ENCODE measurements around the gene CCDC136.
A peak's percentile ranks its signal among the peaks of the same experiment; 100 is the strongest.

CCDC136 gene

DNA sequence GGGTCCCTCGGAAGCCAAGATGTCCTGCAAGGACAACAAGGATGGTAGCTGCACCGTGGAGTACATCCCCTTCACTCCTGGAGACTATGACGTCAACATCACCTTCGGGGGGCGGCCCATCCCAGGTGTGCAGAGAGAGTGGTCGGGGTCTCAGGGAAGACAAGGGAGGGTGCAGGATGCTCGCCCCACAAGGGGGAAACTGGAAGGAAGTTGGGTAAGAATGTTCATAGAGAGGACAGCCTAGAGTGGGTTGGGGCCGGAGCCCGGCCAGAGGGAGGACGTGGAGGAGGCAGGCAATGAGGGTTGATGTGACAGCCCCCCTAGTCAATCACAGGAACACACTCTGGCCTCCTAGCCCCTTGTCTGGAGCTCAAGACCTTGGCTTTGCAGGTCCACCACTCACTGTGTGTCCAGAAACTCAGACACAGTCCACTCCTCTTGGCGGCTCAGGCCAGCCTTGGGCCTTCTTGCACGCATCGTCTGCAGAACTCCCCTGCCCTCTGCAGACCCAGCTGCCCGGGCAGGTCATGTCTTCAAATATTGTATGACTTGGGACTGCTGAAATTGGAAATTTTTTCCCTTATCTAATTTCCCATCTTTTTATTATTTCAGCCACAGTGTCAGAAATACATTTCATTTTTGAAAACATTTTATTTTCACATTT, 55.1 kb downstream of the CCDC136 start:
- no peak for DNase-seq

DNA sequence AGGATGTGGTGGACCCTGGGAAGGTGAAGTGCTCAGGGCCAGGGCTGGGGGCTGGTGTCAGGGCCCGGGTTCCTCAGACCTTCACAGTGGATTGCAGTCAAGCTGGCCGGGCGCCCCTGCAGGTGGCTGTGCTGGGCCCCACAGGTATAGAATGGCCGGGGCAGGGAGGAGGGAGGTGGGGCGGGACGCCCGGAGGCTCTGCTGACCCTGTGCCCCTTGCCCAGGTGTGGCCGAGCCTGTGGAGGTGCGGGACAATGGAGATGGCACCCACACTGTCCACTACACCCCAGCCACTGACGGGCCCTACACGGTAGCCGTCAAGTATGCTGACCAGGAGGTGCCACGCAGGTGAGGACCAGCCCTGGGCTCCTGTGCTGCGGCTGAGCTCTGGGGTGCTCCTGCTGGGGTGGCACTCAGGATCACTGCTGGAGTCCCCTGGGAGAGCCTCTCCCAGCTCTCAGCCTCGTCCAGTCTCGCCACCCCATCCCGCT, 56.0 kb downstream of the CCDC136 start:
- DNase-seq: no peak

DNA sequence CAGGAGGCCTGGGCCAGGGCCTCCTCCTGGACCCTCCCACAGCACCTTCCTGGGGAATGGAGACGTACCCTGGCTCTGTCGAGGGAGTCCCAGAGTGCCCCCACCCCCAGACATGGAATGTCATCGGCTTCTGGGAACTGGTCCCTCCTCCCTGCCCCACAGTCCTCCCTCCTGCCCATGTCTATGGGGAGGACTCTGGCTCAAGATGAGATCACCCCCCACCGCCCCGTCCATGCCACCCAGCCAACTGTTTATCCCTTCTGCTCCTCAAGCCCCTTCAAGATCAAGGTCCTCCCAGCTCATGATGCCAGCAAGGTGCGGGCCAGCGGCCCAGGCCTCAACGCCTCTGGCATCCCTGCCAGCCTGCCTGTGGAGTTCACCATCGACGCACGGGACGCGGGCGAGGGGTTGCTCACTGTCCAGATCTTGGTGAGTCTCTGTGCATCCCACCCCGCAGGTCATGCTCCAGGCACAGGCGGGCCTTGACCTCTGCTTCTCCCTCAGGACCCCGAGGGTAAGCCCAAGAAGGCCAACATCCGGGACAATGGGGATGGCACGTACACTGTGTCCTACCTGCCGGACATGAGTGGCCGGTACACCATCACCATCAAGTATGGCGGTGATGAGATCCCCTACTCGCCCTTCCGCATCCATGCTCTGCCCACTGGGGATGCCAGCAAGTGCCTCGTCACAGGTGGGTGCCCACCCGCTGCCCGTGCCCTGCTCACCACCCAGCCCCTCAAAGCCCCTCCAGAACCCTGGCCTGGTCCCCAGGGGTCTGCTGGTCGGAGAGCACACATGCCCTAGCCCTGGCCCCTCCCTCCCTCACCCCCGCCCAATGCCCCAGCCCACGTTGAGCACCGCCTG, 56.8 kb downstream of the CCDC136 start:
- DNase-seq: no peak

DNA sequence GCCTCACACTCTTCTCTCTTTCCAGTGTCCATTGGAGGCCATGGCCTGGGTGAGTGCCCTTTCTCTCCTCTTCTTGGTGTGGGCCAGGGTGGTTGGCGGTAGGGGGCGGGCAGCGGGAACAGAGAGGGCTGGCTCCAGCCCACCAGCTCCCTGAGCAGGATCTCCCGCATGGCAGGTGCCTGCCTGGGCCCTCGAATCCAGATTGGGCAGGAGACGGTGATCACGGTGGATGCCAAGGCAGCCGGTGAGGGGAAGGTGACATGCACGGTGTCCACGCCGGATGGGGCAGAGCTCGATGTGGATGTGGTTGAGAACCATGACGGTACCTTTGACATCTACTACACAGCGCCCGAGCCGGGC, 57.4 kb downstream of the CCDC136 start:
- no peak for DNase-seq

DNA sequence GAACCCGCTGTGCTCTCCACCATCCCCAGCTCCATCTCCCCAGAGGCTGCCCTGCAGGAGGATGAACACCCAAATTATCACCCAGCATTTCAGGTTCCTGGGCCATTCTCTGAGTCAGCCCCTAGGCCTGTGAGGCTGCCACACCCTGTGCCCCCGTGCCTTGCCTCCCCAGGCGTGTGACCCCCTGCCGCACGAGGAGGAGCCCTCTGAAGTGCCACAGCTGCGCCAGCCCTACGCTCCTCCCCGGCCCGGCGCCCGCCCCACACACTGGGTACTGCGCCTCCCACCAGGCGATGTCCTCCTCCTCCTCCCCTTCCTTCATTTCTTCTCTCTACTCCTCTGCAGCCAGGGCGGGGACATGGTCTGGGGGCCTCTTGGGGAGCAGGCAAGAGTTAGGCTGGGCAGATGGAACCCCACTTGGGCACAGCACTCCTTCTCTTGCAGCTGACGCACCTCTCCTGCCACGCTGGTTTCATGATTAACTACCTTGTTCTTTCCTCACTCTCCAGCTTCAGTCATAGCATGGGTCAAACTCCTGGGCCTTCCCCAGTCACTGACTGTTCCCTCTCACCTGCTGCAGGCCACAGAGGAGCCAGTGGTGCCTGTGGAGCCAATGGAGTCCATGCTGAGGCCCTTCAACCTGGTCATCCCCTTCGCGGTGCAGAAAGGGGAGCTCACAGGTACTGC, 58.2 kb downstream of the CCDC136 start:
- DNase-seq: no peak

DNA sequence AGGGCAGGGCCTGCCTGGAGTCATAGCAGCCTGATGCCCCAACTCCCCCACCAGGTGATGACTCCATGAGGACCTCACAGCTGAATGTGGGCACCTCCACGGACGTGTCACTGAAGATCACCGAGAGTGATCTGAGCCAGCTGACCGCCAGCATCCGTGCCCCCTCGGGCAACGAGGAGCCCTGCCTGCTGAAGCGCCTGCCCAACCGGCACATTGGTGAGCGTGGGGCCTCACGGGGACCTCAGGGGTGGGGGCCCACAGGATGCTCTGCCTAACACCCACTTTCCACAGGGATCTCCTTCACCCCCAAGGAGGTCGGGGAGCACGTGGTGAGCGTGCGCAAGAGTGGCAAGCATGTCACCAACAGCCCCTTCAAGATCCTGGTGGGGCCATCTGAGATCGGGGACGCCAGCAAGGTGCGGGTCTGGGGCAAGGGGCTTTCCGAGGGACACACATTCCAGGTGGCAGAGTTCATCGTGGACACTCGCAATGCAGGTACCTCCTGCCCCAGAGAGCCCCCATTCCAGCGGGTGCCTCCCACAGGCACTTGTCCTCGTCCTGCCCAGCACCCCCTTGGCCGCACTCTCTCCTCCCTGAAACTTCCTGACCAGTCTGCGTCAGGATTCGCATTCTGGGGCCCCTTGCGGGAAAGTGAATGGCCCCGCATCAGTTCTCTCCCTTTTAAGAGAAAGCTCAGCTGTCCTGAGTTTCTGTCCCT, 60.9 kb downstream of the CCDC136 start:
- DNase-seq: no peak

DNA sequence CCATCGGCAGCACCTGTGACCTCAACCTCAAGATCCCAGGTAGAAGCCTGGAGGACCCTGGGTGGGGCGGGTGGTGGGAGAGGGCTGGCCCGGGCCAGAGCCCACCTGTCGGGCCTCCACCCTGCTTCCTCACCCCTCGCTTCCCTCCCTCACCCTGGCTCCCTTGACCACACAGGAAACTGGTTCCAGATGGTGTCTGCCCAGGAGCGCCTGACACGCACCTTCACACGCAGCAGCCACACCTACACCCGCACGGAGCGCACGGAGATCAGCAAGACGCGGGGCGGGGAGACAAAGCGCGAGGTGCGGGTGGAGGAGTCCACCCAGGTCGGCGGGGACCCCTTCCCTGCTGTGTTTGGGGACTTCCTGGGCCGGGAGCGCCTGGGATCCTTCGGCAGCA, 62.0 kb downstream of the CCDC136 start:
- DNase-seq: no peak

DNA sequence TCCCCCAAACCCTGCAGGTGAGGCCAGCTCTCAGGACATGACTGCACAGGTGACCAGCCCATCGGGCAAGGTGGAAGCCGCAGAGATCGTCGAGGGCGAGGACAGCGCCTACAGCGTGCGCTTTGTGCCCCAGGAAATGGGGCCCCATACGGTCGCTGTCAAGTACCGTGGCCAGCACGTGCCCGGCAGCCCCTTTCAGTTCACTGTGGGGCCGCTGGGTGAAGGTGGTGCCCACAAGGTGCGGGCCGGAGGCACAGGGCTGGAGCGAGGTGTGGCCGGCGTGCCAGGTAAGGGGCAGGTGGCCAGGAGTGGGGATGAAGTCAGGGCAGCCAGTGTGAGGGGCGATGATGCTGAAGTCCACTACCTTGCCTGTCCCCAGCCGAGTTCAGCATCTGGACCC, 62.6 kb downstream of the CCDC136 start:
- no peak for DNase-seq

DNA sequence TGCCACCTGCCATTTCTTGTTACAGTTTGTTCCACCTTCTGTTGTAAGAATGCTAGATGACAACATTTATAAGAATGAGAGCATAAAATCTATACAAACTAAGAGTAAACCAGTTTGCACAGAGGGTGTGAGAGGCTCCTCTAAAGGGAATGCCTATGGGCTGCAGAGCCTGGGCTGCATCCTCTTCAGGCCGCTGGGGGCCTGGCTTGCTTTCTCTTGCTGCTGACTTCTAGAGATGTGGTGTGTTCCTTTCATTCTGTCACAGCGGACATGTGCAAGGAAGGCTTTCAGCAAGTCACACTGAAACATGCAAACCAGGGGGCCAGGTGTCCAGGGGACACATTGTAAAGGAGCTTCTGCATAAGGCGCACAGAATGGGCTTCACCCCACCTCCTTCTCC, 63.8 kb downstream of the CCDC136 start:
- DNase-seq: no peak

DNA sequence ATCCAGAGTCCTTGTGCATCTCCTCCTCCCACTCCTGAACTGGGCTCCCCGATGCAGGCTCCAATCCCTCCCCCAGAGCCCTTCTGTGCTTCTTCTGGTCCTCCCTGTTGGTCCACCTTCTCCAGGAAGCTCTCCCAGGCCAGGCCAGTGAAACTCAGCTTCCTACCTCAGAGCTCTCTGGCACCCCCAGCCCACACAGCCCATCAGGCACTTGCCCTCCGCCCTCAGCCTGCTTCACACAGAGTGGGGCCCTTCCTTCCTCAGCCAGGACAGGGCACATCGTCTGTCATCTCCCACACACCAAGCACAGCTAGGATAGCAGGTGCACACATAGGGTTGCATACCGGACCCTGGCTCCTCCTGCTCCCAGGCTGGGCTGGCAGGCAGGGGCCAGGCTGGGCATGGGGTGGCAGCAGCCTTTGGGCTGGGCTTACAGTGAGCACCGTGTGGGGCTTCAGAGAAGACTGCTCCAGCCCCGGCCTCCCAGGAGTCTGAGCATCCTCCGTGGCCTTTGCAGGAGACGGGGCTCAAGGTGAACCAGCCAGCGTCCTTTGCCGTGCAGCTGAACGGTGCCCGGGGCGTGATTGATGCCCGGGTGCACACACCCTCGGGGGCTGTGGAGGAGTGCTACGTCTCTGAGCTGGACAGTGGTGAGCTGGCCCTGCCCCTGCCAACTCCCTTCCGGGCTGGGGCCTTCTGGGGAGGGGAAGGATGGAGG, 64.4 kb downstream of the CCDC136 start:
- DNase-seq: no peak

DNA sequence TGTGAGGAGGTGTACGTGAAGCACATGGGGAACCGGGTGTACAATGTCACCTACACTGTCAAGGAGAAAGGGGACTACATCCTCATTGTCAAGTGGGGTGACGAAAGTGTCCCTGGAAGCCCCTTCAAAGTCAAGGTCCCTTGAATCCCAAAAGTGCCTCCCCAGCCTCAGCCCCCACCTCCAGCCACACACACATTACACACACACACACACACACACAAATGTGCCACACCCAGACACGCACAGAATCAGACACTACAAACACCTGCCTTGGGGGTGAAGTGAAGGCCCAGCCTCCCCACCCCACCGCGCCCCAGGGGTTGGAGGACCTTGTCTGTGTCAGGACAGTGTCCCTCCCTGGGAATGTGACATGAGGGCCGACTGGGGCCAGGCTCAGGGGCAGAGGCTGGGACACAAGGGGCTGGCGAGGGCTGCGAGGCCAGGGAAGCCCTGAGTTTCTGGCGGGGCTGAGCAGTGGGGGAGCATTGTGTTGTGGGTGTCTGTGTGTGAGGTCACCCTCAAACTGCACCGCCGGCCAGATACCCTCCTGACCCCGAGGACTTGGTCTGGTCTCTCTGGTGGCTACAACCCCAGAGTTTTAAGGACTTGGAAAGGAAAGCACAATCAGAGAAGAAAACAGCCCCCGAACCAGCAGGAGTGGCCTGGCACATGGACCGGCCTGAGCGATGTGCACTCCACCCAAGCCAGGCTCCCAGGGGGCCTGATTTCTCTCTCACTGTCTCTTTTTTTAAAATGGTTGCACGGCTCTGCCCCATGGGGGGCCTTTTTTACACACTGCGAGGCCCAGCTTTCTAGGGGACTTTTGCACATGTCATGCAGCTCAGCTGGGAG, 66.8 kb downstream of the CCDC136 start:
- DNase-seq: no peak

DNA sequence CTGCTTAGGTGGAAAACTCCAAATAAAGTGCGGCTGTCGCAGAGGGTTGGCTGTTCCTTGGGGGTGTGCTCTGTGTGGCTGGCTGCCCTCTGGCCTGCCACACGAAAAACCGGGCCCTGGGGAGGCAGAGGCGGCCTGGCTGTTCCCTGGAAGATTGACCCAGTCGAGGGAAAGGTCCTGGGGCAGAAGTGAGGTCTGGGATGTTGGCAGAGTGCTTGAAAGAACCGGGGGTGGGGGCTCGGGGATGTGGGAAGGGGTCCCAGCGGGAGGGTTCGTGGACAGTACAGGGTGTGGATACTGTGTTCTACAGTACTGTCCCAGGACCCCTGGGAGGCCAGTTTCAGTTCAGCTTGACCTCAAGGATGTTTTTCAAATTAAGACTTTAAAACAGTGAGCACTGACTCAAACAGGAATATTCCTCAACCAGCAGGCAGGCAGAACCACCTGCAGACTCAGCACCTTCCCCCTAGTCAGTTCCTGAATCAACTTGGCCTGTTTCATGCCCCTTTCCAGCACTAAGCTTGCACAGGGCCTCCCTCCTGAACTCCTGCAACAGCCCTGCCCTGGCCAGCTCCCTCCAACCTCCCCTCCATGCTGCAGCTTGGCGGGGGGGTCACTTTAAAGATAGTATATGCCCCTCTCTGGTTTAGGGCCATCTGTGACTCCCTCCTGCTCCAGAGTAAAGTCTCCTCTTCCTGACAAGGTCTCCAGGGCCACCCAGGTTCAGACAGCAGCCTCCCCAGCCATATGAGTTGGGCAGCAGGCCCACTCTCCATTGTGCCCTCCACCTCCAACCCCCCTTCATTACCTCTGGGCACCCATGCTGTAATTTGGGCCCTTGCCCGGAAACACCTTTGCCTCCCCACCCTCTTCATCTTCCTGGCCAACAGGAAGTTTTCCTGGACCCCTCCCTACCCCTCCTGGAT, 67.7 kb downstream of the CCDC136 start:
- DNase-seq: no peak

DNA sequence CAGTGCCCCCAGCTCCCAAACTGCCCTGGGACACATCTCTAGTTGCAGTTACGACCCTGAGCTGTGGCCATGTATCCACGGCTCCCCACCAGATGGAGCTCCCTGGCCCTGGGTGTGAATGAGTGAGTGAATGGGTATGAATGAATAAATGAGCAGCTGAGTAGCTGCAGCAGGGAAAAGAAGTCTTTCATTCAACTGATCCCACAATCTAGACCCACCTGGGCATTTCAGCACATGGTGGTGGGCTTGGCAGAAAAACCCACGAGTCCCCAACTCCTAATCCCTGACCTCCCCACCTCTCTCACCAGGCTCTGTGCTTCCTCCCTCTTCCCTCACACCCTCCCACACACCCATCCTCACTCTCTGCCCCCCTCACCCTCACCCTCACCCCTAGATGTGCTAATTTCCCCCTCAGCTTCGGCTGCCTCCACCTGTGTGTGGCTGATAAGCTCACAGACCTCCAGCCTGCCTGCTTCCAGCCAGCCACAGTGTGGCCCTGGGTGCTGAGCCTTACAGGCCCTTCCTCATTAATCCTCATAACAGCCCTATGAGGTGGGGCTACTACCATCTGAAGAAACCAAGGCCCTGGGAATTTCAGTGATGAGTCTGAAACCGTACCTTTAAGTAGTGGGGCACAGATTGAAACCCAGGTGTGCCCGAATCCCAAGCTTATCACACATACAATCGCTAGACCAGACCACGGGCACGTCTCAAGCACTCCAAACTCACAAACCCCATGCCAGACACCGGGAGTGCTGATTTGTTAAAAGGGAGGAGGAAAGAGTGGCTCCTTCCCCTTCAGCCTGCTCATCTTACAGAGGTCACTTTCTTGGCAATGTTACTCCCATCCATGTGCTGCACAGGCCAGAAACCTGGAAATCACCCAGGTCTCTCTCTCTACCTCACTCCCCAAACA, 68.6 kb downstream of the CCDC136 start:
- no peak for DNase-seq

DNA sequence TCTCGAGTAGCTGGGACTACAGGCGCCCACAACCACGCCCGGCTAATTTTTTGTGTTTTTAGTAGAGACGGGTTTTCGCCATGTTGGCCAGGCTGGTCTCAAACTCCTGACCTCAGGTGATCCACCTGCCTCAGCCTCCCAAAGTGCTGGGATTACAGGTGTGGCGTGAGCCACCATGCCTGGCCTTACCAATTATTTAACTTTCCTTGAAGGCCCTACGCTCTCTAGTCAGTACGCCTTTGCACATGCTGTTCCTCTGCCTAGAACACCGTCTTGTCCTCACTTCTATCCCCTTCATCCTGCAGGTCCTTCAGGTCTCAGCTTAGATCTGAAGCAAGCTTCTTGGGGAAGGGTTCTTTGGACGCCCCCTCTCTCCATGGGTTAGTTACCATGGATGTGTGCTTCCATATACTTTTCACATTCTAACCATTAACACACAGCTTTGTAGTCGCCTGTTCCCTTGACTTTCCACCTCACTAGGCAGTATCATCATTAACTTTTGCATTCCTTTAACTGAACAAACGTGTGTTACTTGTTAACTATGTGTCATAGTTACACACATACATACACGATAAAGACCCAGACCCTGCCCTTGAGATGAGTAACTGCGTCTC, 70.3 kb downstream of the CCDC136 start:
- no peak for DNase-seq

DNA sequence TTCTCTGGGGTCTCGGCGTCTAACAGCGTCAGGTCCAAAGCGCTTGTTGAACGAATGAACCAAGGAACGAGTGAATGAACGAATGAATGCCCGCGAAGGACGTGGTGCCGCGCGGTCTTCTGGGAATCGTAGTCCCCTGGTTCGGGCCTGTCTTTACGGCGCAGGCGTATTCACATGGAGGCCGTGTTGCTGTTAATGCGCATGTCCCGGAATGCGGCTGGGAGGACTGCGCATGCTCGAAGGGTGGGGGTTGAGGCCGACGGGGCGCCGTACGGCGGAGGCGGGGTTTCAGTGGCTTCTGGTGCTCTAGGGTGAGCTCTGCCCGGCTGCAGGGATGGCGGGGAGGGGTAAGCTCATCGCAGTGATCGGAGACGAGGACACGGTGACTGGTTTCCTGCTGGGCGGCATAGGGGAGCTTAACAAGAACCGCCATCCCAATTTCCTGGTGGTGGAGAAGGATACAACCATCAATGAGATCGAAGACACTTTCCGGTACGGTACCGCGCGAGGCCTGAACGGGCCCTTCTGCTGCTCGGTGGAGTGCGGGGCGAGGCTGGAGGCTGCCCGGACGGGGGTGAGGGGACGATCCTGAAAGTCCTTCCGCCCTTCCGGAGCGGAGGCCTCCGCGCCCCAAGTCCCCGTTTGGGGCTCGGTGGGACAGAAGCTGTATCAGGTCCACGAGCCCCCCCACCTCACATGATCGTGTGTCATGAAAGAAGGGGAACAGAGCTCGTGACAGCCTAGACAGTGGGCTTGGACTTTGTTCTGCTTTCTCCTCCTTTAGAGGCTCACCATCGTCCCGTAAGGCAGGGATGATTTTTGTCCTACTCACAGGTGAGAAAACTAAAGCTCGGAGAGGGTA, 71.0 kb downstream of the CCDC136 start, which contains the start of gene ATP6V1F:
TSS of gene ATP6V1F (plus strand) at position 286 of the 862 bp plus-strand sequence. CDS start at position 335, 49 bp downstream.
- DNase-seq: peak; percentile 96

DNA sequence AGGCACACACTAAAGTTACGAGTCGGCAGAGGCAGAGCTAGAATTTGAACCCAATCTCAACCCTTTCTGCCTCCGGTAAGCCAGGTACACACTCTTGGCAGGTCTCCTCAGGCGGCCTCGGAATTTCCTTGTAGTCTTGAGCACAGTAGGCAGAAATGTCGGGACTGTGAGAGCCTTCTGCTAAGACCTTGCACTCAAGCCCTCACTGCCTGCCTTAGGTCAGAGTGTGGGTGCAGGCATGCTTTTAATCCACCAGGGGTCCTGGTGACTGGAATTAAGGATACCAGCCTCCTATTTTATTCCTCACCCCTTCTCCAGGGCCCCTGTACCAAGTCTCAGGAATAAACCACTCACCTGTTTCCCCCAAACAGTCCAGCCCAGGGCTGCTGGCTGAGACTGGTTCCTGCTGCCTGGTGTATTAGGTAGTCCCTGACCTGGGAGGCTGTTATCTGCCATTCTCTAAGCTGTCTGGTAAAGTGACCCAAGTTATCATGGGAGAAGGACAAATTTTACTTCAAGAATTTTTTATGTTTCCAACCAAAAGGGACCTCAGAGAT, 71.7 kb downstream of the CCDC136 start:
- peak; percentile 24 for DNase-seq

DNA sequence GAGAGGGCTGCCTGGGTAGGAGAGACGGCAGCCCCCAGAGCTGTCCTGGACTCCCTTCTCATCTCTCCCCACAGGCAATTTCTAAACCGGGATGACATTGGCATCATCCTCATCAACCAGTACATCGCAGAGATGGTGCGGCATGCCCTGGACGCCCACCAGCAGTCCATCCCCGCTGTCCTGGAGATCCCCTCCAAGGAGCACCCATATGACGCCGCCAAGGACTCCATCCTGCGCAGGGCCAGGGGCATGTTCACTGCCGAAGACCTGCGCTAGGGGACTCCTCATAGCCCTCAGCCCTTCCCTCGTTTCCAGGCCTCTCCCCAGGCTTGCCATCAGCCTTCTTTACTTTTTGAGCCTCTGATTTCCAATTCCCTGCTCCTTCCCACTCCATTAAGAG, 73.5 kb downstream of the CCDC136 start:
- no peak for DNase-seq
